ENCODE results near the gene MAL.

GRCh38 chr2:95052307-95052706 is 26.8 kb downstream of the MAL start:
- TF ChIP-seq CTCF (IDR thresholded peaks at IDR 0.05; ENCODE audit: poor library complexity) (no peak), EZH2 (IDR thresholded peaks at IDR 0.05; ENCODE audit: borderline replicate concordance) (no peak)

Data from hepatocyte (in vitro differentiated cells).